Left ventricle myocardium inferior (tissue), 1 donor: ENCODE data around the gene PTK7. TPM values are rescaled to one million over a fixed set of nuclear protein-coding genes. Genes with fewer than 3 reads are reported as not detected.

Experiments used
- DNase-seq: peaks from one replicate; pipeline ENCODE4 v3.0.0-alpha.2; 2020
- H3K27ac ChIP-seq: fragments of 200-600 bp; replicated peaks from 2 replicates; pipeline ENCODE4 v1.8.0; 2021
- H3K27me3 ChIP-seq: fragments of 200-600 bp; 2 replicates; pipeline ENCODE4 v1.8.0; 2021; ENCODE audit warnings: low read depth
- H3K36me3 ChIP-seq: fragments of 200-600 bp; 2 replicates; pipeline ENCODE4 v1.8.0; 2021
- H3K4me1 ChIP-seq: fragments of 200-600 bp; 2 replicates; pipeline ENCODE4 v1.8.0; 2021
- H3K4me3 ChIP-seq: fragments of 200-600 bp; 2 replicates; pipeline ENCODE4 v1.8.0; 2021; ENCODE audit warnings: mild to moderate bottlenecking, moderate library complexity
- H3K9me3 ChIP-seq: fragments of 200-600 bp; replicated peaks from 2 replicates; pipeline ENCODE4 v1.8.0; 2021
- intact Hi-C: fragments of 100-400 bp; cut with micrococcal nuclease; formaldehyde crosslinking; loops from one replicate; pipeline ENCODE4 v1.11.0; 2022
- total RNA-seq: library from RNA; stranded (reverse); fragmentation: NEBNext Ultra II Directional; extraction: Animal tissue kit (Norgen Biotek cat#: 25700); gene quantifications from one replicate; pipeline ENCODE4 v1.2.1, GENCODE V29; 2021
- TF ChIP-seq, protein P1 (sequence below): fragments of 200-600 bp; IDR thresholded peaks from 2 replicates; pipeline ENCODE4 v1.8.0; 2021; ENCODE audit warnings: antibody characterized with exemption, mild to moderate bottlenecking, borderline replicate concordance
- donor health status: DM: no; HTN: yes; CAD: no; lungs with severe emphysema.

PTK7 gene
- total RNA-seq, 1 donor from 2014 or later = 2.6 TPM

DNA sequence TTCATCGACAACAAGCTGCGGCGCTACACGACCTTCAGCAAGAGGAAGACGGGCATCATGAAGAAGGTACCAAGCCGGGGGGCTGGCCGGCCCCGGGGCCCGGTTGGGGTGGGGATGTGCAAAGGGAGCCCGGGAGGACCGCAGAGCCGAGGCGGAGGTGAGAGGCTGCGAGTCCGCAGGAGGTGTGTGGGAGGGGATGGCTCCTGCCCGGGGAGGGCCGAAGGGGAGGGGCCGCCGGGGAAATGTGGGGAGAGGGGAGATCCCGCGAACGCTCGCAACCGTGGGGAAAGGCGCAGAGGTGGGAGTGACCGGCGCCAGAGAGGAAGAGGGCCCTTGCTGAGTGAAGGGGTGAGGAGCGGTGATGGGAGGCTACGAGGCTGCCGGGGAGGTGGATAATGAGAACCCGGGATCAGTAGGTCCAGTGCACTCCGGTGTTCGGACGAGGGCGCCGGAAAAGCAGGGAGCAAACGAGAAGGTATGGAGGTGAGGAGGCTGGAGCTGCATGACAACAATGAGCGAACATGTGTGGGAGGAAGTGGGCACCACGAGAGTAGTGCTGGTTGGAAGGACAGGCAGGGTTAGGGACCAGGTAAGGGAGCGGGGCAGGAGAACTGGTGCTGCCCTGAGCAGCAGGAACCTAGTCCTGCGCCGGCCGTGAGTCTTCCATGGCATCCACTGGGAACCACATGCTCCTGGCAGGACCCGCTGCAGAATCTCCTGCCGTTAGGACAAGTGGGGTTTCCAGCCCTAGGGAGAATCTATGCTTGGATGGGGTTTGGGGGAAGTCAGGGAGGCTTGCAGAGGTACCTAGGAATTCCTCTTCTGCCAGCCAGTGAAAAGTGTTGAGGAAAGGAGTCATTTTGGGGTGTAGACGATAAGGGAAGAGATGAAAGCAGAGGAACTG lies 96.2 kb downstream of the PTK7 start:
- intact Hi-C loops = no loop called here
- H3K36me3 ChIP-seq = peaks cover 24% of the 10 kb centered on the region
- DNase-seq = peak; percentile 51
- peak overlapping the region; percentile 95 for H3K27ac ChIP-seq
- TF ChIP-seq, protein P1, sequence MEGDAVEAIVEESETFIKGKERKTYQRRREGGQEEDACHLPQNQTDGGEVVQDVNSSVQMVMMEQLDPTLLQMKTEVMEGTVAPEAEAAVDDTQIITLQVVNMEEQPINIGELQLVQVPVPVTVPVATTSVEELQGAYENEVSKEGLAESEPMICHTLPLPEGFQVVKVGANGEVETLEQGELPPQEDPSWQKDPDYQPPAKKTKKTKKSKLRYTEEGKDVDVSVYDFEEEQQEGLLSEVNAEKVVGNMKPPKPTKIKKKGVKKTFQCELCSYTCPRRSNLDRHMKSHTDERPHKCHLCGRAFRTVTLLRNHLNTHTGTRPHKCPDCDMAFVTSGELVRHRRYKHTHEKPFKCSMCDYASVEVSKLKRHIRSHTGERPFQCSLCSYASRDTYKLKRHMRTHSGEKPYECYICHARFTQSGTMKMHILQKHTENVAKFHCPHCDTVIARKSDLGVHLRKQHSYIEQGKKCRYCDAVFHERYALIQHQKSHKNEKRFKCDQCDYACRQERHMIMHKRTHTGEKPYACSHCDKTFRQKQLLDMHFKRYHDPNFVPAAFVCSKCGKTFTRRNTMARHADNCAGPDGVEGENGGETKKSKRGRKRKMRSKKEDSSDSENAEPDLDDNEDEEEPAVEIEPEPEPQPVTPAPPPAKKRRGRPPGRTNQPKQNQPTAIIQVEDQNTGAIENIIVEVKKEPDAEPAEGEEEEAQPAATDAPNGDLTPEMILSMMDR = no peak
- H3K4me3 ChIP-seq = peak overlapping the region; percentile 93
- H3K4me1 ChIP-seq = peaks cover 55% of the 10 kb centered on the region
- H3K9me3 ChIP-seq = no peaks in the 10 kb centered on the region
- H3K27me3 ChIP-seq = no peaks in the 10 kb centered on the region

DNA sequence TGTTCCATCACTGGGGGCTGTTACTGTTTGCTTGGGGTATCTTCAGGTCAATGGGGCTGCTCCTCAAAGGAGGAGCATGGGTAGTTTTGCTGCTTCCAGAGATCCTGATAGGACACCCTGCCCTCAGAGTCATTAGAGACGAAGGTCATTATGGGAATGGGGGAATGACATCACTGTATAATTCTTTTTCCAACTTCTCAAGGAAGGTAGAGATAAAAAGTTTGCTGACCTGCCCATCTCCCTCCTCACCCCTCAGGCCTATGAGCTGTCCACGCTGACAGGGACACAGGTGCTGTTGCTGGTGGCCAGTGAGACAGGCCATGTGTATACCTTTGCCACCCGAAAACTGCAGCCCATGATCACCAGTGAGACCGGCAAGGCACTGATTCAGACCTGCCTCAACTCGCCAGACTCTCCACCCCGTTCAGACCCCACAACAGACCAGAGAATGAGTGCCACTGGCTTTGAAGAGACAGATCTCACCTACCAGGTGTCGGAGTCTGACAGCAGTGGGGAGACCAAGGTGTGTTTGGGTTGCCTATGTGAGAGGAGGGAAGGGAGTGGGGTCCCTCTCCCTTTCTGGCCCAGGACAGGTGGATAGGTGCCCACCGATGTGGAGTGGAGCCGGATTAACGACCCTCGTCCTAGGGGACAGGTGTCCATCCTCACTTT lies 97.6 kb downstream of the PTK7 start:
- Histone ChIP-seq H3K4me3 (peak overlapping the region; percentile 93), H3K27ac (peak overlapping the region; percentile 95), H3K4me1 (peaks cover 55% of the 10 kb centered on the region), H3K27me3 (no peaks in the 10 kb centered on the region), H3K36me3 (peaks cover 37% of the 10 kb centered on the region), H3K9me3 (no peaks in the 10 kb centered on the region)
- DNase-seq = no peak
- intact Hi-C loops = no loop called here
- TF ChIP-seq, protein P1 = no peak

DNA sequence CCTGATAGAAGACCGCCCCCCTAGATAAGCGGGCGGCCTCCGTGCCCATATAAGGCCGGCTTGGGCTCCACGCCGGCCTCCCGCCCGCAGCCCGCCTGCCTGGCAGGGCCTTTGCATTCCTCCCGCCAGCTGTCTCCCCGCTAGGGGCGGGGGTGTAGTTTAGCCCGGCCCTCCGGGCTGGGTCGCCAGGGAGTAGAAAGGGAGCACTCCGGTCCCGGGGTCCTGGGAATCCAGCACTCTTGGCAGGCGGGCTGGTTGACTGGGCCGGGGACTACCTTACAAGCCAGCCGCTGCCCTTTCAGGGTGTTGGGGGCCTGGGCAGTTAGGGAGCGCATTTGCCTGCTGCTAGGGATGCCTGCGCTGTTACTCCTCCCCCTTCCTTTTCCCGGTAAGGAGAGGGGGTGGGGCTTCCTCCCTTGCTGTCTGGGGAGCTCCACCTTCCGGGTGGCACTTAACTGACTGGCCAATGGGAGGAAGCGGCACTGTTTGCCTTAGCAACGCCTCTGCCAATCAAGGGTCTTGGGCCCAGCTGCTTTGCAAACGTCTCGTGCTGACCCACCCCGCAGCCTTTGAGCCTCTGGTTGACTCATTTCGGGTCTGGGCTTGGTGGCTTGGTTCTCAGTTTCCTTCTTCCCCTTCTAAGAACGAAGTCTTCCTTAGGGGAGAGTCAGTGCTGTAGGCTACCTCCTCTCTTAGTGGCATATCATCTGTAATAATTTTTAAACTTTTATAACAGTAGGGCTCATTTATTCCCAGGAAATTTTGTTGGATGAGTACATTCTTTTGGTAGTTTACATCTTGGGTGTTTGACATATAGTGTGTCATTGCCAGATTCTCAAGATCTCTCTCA lies 98.4 kb downstream of the PTK7 start:
- TF ChIP-seq, protein P1 = peak; percentile 45
- H3K9me3 ChIP-seq = no peaks in the 10 kb centered on the region
- H3K4me1 ChIP-seq = peaks cover 55% of the 10 kb centered on the region
- intact Hi-C loops = no loop called here
- peak overlapping the region; percentile 95 for H3K27ac ChIP-seq
- H3K36me3 ChIP-seq = peaks cover 44% of the 10 kb centered on the region
- peak; percentile 95 for DNase-seq
- H3K27me3 ChIP-seq = no peaks in the 10 kb centered on the region
- peak overlapping the region; percentile 93 for H3K4me3 ChIP-seq

- Histone ChIP-seq H3K27ac (peak overlapping the region; percentile 95), H3K36me3 (peaks cover 56% of the 10 kb centered on the region), H3K27me3 (no peaks in the 10 kb centered on the region), H3K4me1 (peaks cover 50% of the 10 kb centered on the region), H3K9me3 (no peaks in the 10 kb centered on the region), H3K4me3 (no peak overlapping the region)
- TF ChIP-seq, protein P1 = no peak
- intact Hi-C loops = no loop called here
- no peak for DNase-seq
Observed at GRCh38 chr6:43175676-43176422, 99.7 kb downstream of the PTK7 start.

- Histone ChIP-seq H3K27ac (peak overlapping the region; percentile 95), H3K4me1 (peaks cover 52% of the 10 kb centered on the region), H3K9me3 (no peaks in the 10 kb centered on the region), H3K4me3 (no peak overlapping the region), H3K27me3 (no peaks in the 10 kb centered on the region), H3K36me3 (peaks cover 57% of the 10 kb centered on the region)
- intact Hi-C loops = no loop called here
- no peak for DNase-seq
- TF ChIP-seq, protein P1 = no peak
Observed at GRCh38 chr6:43176423-43176786, 100.3 kb downstream of the PTK7 start.
